Thoracic aorta (tissue), 2 donors: ENCODE measurements around the gene DLX2. TPM values are rescaled to one million over a fixed set of nuclear protein-coding genes. Genes with fewer than 3 reads are reported as not detected.
"Not testable (repeated sequence)": the region's sequence is repeated elsewhere in the genome, so short reads cannot be mapped to it uniquely, and the experiment has no call there.

Experiments
- ATAC-seq: fragments of 150-250 bp; one replicate; pipeline ENCODE4 v1.8.0; 2017; ENCODE audit warnings: low read depth; ENCODE audit not compliant: insufficient number of reproducible peaks, low FRiP score
- DNase-seq: peaks from one replicate; pipeline ENCODE4 v3.0.0-alpha.2; 2020; ENCODE audit warnings: low spot score
- H3K27ac ChIP-seq, 2 donors: fragments of 200-600 bp; sonication (generic); 1 replicate in 1 of 2; 2 replicates in 1 of 2; pipeline ENCODE4 v1.5.1; 2016; ENCODE audit warnings: mild to moderate bottlenecking in 2 of 2, moderate library complexity in 2 of 2
- H3K27me3 ChIP-seq: fragments of 200-600 bp; sonication (generic); replicated peaks from 2 replicates; pipeline ENCODE4 v1.6.0; 2016; ENCODE audit warnings: mild to moderate bottlenecking; ENCODE audit not compliant: insufficient read depth
- H3K36me3 ChIP-seq: fragments of 200-600 bp; sonication (generic); one replicate; pipeline ENCODE4 v1.5.1; 2016
- H3K4me1 ChIP-seq, 2 donors: fragments of 200-600 bp; sonication (generic); 1 replicate in 1 of 2; 2 replicates in 1 of 2; pipeline versions ENCODE4 v1.5.1 to v1.6.0; 2016; ENCODE audit warnings: low read depth in 2 of 2, mild to moderate bottlenecking in 1 of 2; ENCODE audit not compliant: control insufficient read depth in 1 of 2
- H3K4me3 ChIP-seq: fragments of 200-600 bp; sonication (generic); 2 replicates; pipeline ENCODE4 v1.5.1; 2016; ENCODE audit warnings: mild to moderate bottlenecking
- H3K9me3 ChIP-seq: fragments of 200-600 bp; sonication (generic); 2 replicates; pipeline ENCODE4 v1.5.1; 2016
- CTCF ChIP-seq: fragments of 200-600 bp; sonication (generic); IDR thresholded peaks from one replicate; pipeline ENCODE4 v1.5.1; 2019; ENCODE audit warnings: antibody characterized with exemption
- total RNA-seq, 2 donors: library from RNA; depleted of rRNA; stranded (reverse); fragments of >200 nt; gene quantifications; one replicate each; pipeline versions ENCODE4 v1.1.0 to v1.2.3, GENCODE V29; 2016

The DLX2 gene
- total RNA-seq, 2 donors from 2014 or later: 1.6 TPM; not detected in 1

- Histone ChIP-seq H3K27me3 (no peaks in the 10 kb centered on the region), H3K4me1 (no peaks in the 10 kb centered on the region), H3K9me3 (no peaks in the 10 kb centered on the region), H3K36me3 (no peaks in the 10 kb centered on the region), H3K4me3 (no peak overlapping the region), H3K27ac (no peak overlapping the region)
- DNase-seq: no peak
- TF ChIP-seq CTCF: no peak
- no peak for ATAC-seq
Observed at GRCh38 chr2:172063446-172063845, 39.3 kb downstream of the DLX2 start.

- H3K36me3 ChIP-seq: no peaks in the 10 kb centered on the region
- no peak for ATAC-seq
- no peak for TF ChIP-seq CTCF
- H3K27ac ChIP-seq: no peak overlapping the region
- H3K4me1 ChIP-seq: no peaks in the 10 kb centered on the region
- no peak for DNase-seq
- no peaks in the 10 kb centered on the region for H3K9me3 ChIP-seq
- no peak overlapping the region for H3K4me3 ChIP-seq
- H3K27me3 ChIP-seq: no peaks in the 10 kb centered on the region
Observed at GRCh38 chr2:172062402-172063004, 40.2 kb downstream of the DLX2 start.

GRCh38 chr2:172060118-172060517 lies 42.6 kb downstream of the DLX2 start:
- ATAC-seq, DNase-seq, H3K4me3 ChIP-seq, H3K27ac ChIP-seq, H3K9me3 ChIP-seq, H3K36me3 ChIP-seq, H3K27me3 ChIP-seq, H3K4me1 ChIP-seq: not testable (repeated sequence)

GRCh38 chr2:172058660-172059059 lies 44.0 kb downstream of the DLX2 start:
- Histone ChIP-seq H3K27ac (no peak overlapping the region), H3K4me3 (no peak overlapping the region), H3K36me3 (no peaks in the 10 kb centered on the region), H3K4me1 (no peaks in the 10 kb centered on the region), H3K9me3 (no peaks in the 10 kb centered on the region), H3K27me3 (no peaks in the 10 kb centered on the region)
- DNase-seq: no peak
- ATAC-seq: no peak
- TF ChIP-seq CTCF: no peak

- Histone ChIP-seq H3K36me3 (no peaks in the 10 kb centered on the region), H3K4me3 (no peak overlapping the region), H3K9me3 (no peaks in the 10 kb centered on the region), H3K27me3 (no peaks in the 10 kb centered on the region), H3K4me1 (no peaks in the 10 kb centered on the region), H3K27ac (no peak overlapping the region)
- no peak for DNase-seq
- no peak for TF ChIP-seq CTCF
- ATAC-seq: no peak
Observed at GRCh38 chr2:172056293-172056692, 46.4 kb downstream of the DLX2 start.

GRCh38 chr2:172053486-172053885 lies 49.2 kb downstream of the DLX2 start:
- H3K27me3 ChIP-seq: no peaks in the 10 kb centered on the region
- no peak overlapping the region for H3K4me3 ChIP-seq
- TF ChIP-seq CTCF: no peak
- H3K9me3 ChIP-seq: no peaks in the 10 kb centered on the region
- ATAC-seq (no peak), DNase-seq (no peak)
- no peaks in the 10 kb centered on the region for H3K36me3 ChIP-seq
- no peaks in the 10 kb centered on the region for H3K4me1 ChIP-seq
- H3K27ac ChIP-seq: no peak overlapping the region
